ENCODE data around the gene UVRAG.
A peak's percentile ranks its signal among the peaks of the same experiment; 100 is the strongest.
"Not testable (repeated sequence)": the region's sequence is repeated elsewhere in the genome, so short reads cannot be mapped to it uniquely, and the experiment has no call there.

The UVRAG gene

DNA sequence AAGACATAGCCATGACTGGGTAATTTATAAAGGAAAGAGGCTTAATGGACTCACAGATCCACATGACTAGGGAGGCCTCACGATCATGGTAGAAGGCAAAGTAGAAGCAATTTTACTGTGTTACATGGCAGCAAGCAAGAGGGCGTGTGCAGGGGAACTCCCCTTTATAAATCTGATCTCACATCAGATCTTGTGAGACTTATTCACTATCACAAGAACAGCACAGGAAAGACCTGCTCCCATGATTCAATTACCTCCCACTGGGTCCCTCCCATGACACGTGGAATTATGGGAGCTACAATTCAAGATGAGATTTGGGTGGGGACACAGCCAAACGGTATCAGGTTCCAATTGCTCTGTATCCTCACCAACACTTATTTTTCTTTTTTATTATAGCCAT lies 261.2 kb downstream of the UVRAG start:
- not testable (repeated sequence) for H4K8ac ChIP-seq (ENCODE audit: low read depth, low read length); H2BK5ac ChIP-seq (ENCODE audit: low read length); H4K5ac ChIP-seq (ENCODE audit: low read length); H3K79me2 ChIP-seq (ENCODE audit: control insufficient read depth, insufficient read depth, low read length); H3K18ac ChIP-seq (ENCODE audit: low read length); H3K27ac ChIP-seq (ENCODE audit: low read depth, low read length); H3K36me3 ChIP-seq (ENCODE audit: control insufficient read depth, insufficient read depth, low read length); H3K4ac ChIP-seq (ENCODE audit: low read depth, low read length); H3K23ac ChIP-seq (ENCODE audit: low read length); H3K9ac ChIP-seq (ENCODE audit: low read length); H2BK120ac ChIP-seq (ENCODE audit: low read depth, low read length); DNase-seq; H3K56ac ChIP-seq (ENCODE audit: low read length); H3K27me3 ChIP-seq (ENCODE audit: insufficient read depth, low read length, poor library complexity); H3K4me2 ChIP-seq (ENCODE audit: low read length); H3K79me1 ChIP-seq (ENCODE audit: low read length); H2AK5ac ChIP-seq (ENCODE audit: low read length); H2BK15ac ChIP-seq (replicated peaks; ENCODE audit: low read depth); H3K4me1 ChIP-seq (ENCODE audit: control insufficient read depth, low read depth, low read length); H3K4me3 ChIP-seq (ENCODE audit: low read length)
- WGBS (ENCODE audit: extremely low coverage, insufficient coverage, low lambda C conversion rate) = no CpG with 5 or more reads among the region's 4 CpGs

- no peak overlapping the region for H3K9ac ChIP-seq (ENCODE audit: low read length)
- no peak overlapping the region for H2AK5ac ChIP-seq (ENCODE audit: low read length)
- H3K56ac ChIP-seq (ENCODE audit: low read length) = no peak overlapping the region
- H4K5ac ChIP-seq (ENCODE audit: low read length) = no peak overlapping the region
- H3K4me2 ChIP-seq (ENCODE audit: low read length) = no peak overlapping the region
- H2BK120ac ChIP-seq (ENCODE audit: low read depth, low read length) = no peak overlapping the region
- no peaks in the 10 kb centered on the region for H3K79me1 ChIP-seq (ENCODE audit: low read length)
- no peak overlapping the region for H3K4me3 ChIP-seq (ENCODE audit: low read length)
- H3K23ac ChIP-seq (ENCODE audit: low read length) = no peak overlapping the region
- no peaks in the 10 kb centered on the region for H3K27me3 ChIP-seq (ENCODE audit: insufficient read depth, low read length, poor library complexity)
- H3K79me2 ChIP-seq (ENCODE audit: control insufficient read depth, insufficient read depth, low read length) = no peaks in the 10 kb centered on the region
- no peaks in the 10 kb centered on the region for H3K4me1 ChIP-seq (ENCODE audit: control insufficient read depth, low read depth, low read length)
- no CpG with 5 or more reads among the region's 1 CpG for WGBS (ENCODE audit: extremely low coverage, insufficient coverage, low lambda C conversion rate)
- no peak overlapping the region for H2BK15ac ChIP-seq (replicated peaks; ENCODE audit: low read depth)
- H3K36me3 ChIP-seq (ENCODE audit: control insufficient read depth, insufficient read depth, low read length) = no peaks in the 10 kb centered on the region
- H3K4ac ChIP-seq (ENCODE audit: low read depth, low read length) = no peak overlapping the region
- no peak overlapping the region for H3K27ac ChIP-seq (ENCODE audit: low read depth, low read length)
- H3K18ac ChIP-seq (ENCODE audit: low read length) = no peak overlapping the region
- H4K8ac ChIP-seq (ENCODE audit: low read depth, low read length) = no peak overlapping the region
- H2BK5ac ChIP-seq (ENCODE audit: low read length) = no peak overlapping the region
- no peak for DNase-seq
These were observed 261.7 kb downstream of the UVRAG start for GRCh38 chr11:76076749-76077148.

DNA sequence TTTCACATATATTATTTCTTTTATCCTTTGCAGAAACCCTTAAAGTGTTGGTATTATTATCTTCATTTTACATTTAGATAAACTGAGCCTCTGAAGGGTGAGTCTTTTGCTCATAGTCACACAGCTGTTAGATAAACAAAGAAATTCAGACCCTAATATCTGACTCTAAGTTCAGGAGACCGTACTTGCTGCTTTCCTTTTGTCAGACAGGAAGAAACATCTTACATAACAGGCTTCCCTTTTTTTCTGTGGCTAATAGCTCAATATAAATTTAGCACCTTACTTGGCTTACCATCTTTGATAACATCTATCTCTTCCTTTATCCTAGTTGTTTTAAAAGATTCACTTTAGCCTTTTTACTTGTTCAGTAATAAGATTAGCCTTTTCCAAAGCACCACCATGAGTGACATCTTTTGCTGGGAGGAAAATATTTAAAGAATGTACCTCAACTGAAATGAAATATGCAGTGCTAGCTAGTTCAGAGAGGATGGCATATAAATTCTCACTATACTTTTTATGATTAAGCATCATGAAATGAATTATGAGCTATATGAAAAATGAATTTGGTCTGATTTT lies 262.7 kb downstream of the UVRAG start:
- no CpG with 5 or more reads among the region's 1 CpG for WGBS (ENCODE audit: extremely low coverage, insufficient coverage, low lambda C conversion rate)
- Histone ChIP-seq H4K8ac (ENCODE audit: low read depth, low read length) (no peak overlapping the region), H2BK120ac (ENCODE audit: low read depth, low read length) (no peak overlapping the region), H3K4me3 (ENCODE audit: low read length) (no peak overlapping the region), H3K27ac (ENCODE audit: low read depth, low read length) (no peak overlapping the region), H3K36me3 (ENCODE audit: control insufficient read depth, insufficient read depth, low read length) (no peaks in the 10 kb centered on the region), H4K5ac (ENCODE audit: low read length) (no peak overlapping the region), H3K56ac (ENCODE audit: low read length) (no peak overlapping the region), H3K18ac (ENCODE audit: low read length) (no peak overlapping the region), H3K23ac (ENCODE audit: low read length) (no peak overlapping the region), H3K4me2 (ENCODE audit: low read length) (no peak overlapping the region), H3K79me2 (ENCODE audit: control insufficient read depth, insufficient read depth, low read length) (no peaks in the 10 kb centered on the region), H3K79me1 (ENCODE audit: low read length) (no peaks in the 10 kb centered on the region), H3K27me3 (ENCODE audit: insufficient read depth, low read length, poor library complexity) (no peaks in the 10 kb centered on the region), H3K9ac (ENCODE audit: low read length) (no peak overlapping the region), H2AK5ac (ENCODE audit: low read length) (no peak overlapping the region), H2BK15ac (replicated peaks; ENCODE audit: low read depth) (no peak overlapping the region), H3K4me1 (ENCODE audit: control insufficient read depth, low read depth, low read length) (no peaks in the 10 kb centered on the region), H3K4ac (ENCODE audit: low read depth, low read length) (no peak overlapping the region), H2BK5ac (ENCODE audit: low read length) (no peak overlapping the region)
- DNase-seq = no peak

DNA sequence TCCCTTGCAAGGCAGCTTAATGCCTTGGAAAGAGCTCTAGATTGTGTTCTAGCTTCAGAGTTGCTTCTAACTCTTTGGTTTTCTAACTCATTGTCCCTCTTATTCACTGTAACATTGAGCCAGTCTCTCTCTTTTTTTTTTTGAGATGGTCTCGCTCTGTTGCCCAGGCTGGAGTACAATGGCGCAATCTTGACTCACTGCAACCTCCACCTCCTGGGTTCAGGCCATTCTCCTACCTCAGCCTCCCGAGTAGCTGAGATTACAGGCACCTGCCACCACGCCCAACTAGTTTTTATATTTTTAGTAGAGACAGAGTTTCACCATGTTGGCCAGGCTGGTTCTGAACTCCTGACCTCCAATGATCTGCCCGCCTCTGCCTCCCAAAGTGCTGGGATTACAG lies 266.1 kb downstream of the UVRAG start:
- H3K36me3 ChIP-seq (ENCODE audit: control insufficient read depth, insufficient read depth, low read length); H3K56ac ChIP-seq (ENCODE audit: low read length); H2AK5ac ChIP-seq (ENCODE audit: low read length); H3K4me1 ChIP-seq (ENCODE audit: control insufficient read depth, low read depth, low read length); H3K23ac ChIP-seq (ENCODE audit: low read length); H2BK15ac ChIP-seq (replicated peaks; ENCODE audit: low read depth); H4K5ac ChIP-seq (ENCODE audit: low read length); H2BK5ac ChIP-seq (ENCODE audit: low read length); H3K4ac ChIP-seq (ENCODE audit: low read depth, low read length); H3K79me1 ChIP-seq (ENCODE audit: low read length); H3K9ac ChIP-seq (ENCODE audit: low read length); H4K8ac ChIP-seq (ENCODE audit: low read depth, low read length); H3K4me2 ChIP-seq (ENCODE audit: low read length); H3K27me3 ChIP-seq (ENCODE audit: insufficient read depth, low read length, poor library complexity); H2BK120ac ChIP-seq (ENCODE audit: low read depth, low read length); H3K18ac ChIP-seq (ENCODE audit: low read length); H3K4me3 ChIP-seq (ENCODE audit: low read length); H3K27ac ChIP-seq (ENCODE audit: low read depth, low read length); H3K79me2 ChIP-seq (ENCODE audit: control insufficient read depth, insufficient read depth, low read length); DNase-seq: not testable (repeated sequence)
- no CpG with 5 or more reads among the region's 5 CpGs for WGBS (ENCODE audit: extremely low coverage, insufficient coverage, low lambda C conversion rate)

GRCh38 chr11:76083563-76084451 lies 268.8 kb downstream of the UVRAG start:
- no peak overlapping the region for H3K4ac ChIP-seq (ENCODE audit: low read depth, low read length)
- no peak overlapping the region for H3K4me3 ChIP-seq (ENCODE audit: low read length)
- H3K79me2 ChIP-seq (ENCODE audit: control insufficient read depth, insufficient read depth, low read length) = no peaks in the 10 kb centered on the region
- no peak overlapping the region for H4K5ac ChIP-seq (ENCODE audit: low read length)
- H3K4me1 ChIP-seq (ENCODE audit: control insufficient read depth, low read depth, low read length) = no peaks in the 10 kb centered on the region
- no peak overlapping the region for H3K56ac ChIP-seq (ENCODE audit: low read length)
- no peak overlapping the region for H2BK5ac ChIP-seq (ENCODE audit: low read length)
- no peak overlapping the region for H3K9ac ChIP-seq (ENCODE audit: low read length)
- H2BK15ac ChIP-seq (replicated peaks; ENCODE audit: low read depth) = no peak overlapping the region
- no peak overlapping the region for H3K18ac ChIP-seq (ENCODE audit: low read length)
- no peak overlapping the region for H2AK5ac ChIP-seq (ENCODE audit: low read length)
- no peak overlapping the region for H3K23ac ChIP-seq (ENCODE audit: low read length)
- no CpG with 5 or more reads among the region's 7 CpGs for WGBS (ENCODE audit: extremely low coverage, insufficient coverage, low lambda C conversion rate)
- DNase-seq = peak; percentile 45
- no peaks in the 10 kb centered on the region for H3K27me3 ChIP-seq (ENCODE audit: insufficient read depth, low read length, poor library complexity)
- no peaks in the 10 kb centered on the region for H3K79me1 ChIP-seq (ENCODE audit: low read length)
- H3K27ac ChIP-seq (ENCODE audit: low read depth, low read length) = no peak overlapping the region
- H2BK120ac ChIP-seq (ENCODE audit: low read depth, low read length) = no peak overlapping the region
- peak overlapping the region; percentile 13 for H4K8ac ChIP-seq (ENCODE audit: low read depth, low read length)
- no peaks in the 10 kb centered on the region for H3K36me3 ChIP-seq (ENCODE audit: control insufficient read depth, insufficient read depth, low read length)
- no peak overlapping the region for H3K4me2 ChIP-seq (ENCODE audit: low read length)
